ENCODE data around the gene UTS2R.
"Not testable (repeated sequence)": the region's sequence is repeated elsewhere in the genome, so short reads cannot be mapped to it uniquely, and the experiment has no call there.

UTS2R gene

GRCh38 chr17:82354804-82355308 is 16.7 kb upstream of the UTS2R start:
- DNase-seq (ENCODE audit: low spot score) = no peak

- DNase-seq (ENCODE audit: low spot score) = no peak
Observed at GRCh38 chr17:82355770-82356427, 15.7 kb upstream of the UTS2R start.

- DNase-seq (ENCODE audit: low spot score) = no peak
Observed at GRCh38 chr17:82356845-82357355, 14.7 kb upstream of the UTS2R start.

GRCh38 chr17:82357394-82357793 is 14.2 kb upstream of the UTS2R start:
- DNase-seq (ENCODE audit: low spot score) = no peak

- DNase-seq (ENCODE audit: low spot score) = no peak
Observed at GRCh38 chr17:82358465-82359350, 12.9 kb upstream of the UTS2R start, which contains the start of gene TEX19. TEX19 (plus strand) TSS chr17:82359247; CDS start chr17:82362151, 2,904 bp downstream.

GRCh38 chr17:82359451-82360074 is 12.0 kb upstream of the UTS2R start:
- not testable (repeated sequence) for DNase-seq (ENCODE audit: low spot score)

GRCh38 chr17:82361885-82362633 is 9.5 kb upstream of the UTS2R start:
- no peak for DNase-seq (ENCODE audit: low spot score)

- no peak for DNase-seq (ENCODE audit: low spot score)
Observed at GRCh38 chr17:82365606-82366295, 5.8 kb upstream of the UTS2R start.

GRCh38 chr17:82366749-82367148 is 4.8 kb upstream of the UTS2R start:
- no peak for DNase-seq (ENCODE audit: low spot score)

GRCh38 chr17:82367724-82368524 is 3.6 kb upstream of the UTS2R start:
- DNase-seq (ENCODE audit: low spot score) = no peak

- DNase-seq (ENCODE audit: low spot score) = no peak
Observed at GRCh38 chr17:82369211-82369610, 2.4 kb upstream of the UTS2R start.

GRCh38 chr17:82370471-82371332 is 863 bp upstream of the UTS2R start:
- DNase-seq (ENCODE audit: low spot score) = no peak

- DNase-seq (ENCODE audit: low spot score) = no peak
Observed at GRCh38 chr17:82372249-82373071, 895 bp downstream of the UTS2R start.

GRCh38 chr17:82373072-82373452 is 1.5 kb downstream of the UTS2R start:
- not testable (repeated sequence) for DNase-seq (ENCODE audit: low spot score)

- DNase-seq (ENCODE audit: low spot score) = no peak
Observed at GRCh38 chr17:82373731-82374625, 2.4 kb downstream of the UTS2R start.

GRCh38 chr17:82374626-82375331 is 3.2 kb downstream of the UTS2R start:
- DNase-seq (ENCODE audit: low spot score) = no peak
